Stimulated activated naive CD8-positive, alpha-beta T cell treated with anti-CD3 and anti-CD28 coated beads, Interleukin-15, amount 100 ng/mL, for 72 hours (primary cell): Measurements from ENCODE around the gene DCLK1.

ENCODE experiments used
- ATAC-seq: fragments of 150-1000 bp; cut with Tn5 transposase; 2 replicates; pipeline ENCODE4 v1.10.0; 2021; ENCODE audit warnings: mild to moderate bottlenecking, moderate library complexity
- DNase-seq, 2 donors: peaks; one replicate each; pipeline ENCODE4 v3.0.0; 2021 to 2022
- H3K27ac Mint-ChIP-seq, 2 donors: one replicate each; pipeline ENCODE4 v1.8.0; 2022; ENCODE audit warnings: mild to moderate bottlenecking in 2 of 2, mixed read lengths in 2 of 2, moderate library complexity in 2 of 2
- H3K27me3 Mint-ChIP-seq: one replicate; pipeline ENCODE4 v1.8.0; 2022; ENCODE audit warnings: mixed read lengths
- H3K4me1 Mint-ChIP-seq: one replicate; pipeline ENCODE4 v1.8.0; 2022; ENCODE audit warnings: mild to moderate bottlenecking, mixed read lengths
- H3K4me3 Mint-ChIP-seq, 2 donors: one replicate each; pipeline ENCODE4 v1.8.0; 2022; ENCODE audit warnings: mild to moderate bottlenecking in 2 of 2, mixed read lengths in 2 of 2, moderate library complexity in 1 of 2
- H3K9me3 Mint-ChIP-seq, 2 donors: one replicate each; pipeline ENCODE4 v1.8.0; 2022; ENCODE audit warnings: mixed read lengths in 2 of 2

DCLK1 gene

GRCh38 chr13:36143738-36144137, 12.6 kb upstream of the DCLK1 start:
- ATAC-seq (no peak), DNase-seq (no peak)
- H3K4me3 Mint-ChIP-seq: no peak overlapping the region

DNA sequence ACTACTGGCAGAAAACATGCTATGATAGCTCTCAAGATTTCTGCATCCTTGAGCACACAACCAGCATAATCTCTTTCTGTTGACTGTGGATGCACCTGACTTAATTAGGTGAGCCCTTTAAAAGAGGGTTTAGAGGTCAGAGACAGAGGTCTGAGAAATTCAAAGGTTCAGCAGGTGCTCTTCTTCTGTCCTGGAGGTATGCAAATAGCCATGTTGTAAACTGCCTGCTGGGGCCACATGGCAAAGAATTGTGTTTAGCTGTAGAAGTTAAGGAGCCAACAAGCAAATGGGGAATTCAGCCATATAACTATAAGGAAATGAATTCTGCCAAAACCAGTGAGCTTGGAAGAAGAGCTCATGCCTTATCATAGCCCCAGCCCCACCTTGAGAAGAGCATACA, 11.6 kb upstream of the DCLK1 start:
- H3K27me3 Mint-ChIP-seq: peaks cover 5% of the 10 kb centered on the region
- H3K4me3 Mint-ChIP-seq: no peak overlapping the region
- H3K4me1 Mint-ChIP-seq: no peaks in the 10 kb centered on the region
- DNase-seq: no peak
- peaks cover 0 to 4% of the 10 kb centered on the region in 2 donors for H3K9me3 Mint-ChIP-seq
- H3K27ac Mint-ChIP-seq: no peak overlapping the region
- no peak for ATAC-seq

More at GRCh38 chr13:36143738-36144137, 12.6 kb upstream of the DCLK1 start:
- H3K4me1 Mint-ChIP-seq: no peaks in the 10 kb centered on the region
- H3K27ac Mint-ChIP-seq: no peak overlapping the region
- H3K27me3 Mint-ChIP-seq: peaks cover 5% of the 10 kb centered on the region
- H3K9me3 Mint-ChIP-seq: peaks cover 0 to 4% of the 10 kb centered on the region in 2 donors

GRCh38 chr13:36135876-36136275, 4.7 kb upstream of the DCLK1 start:
- peaks cover 0 to 11% of the 10 kb centered on the region in 2 donors for H3K9me3 Mint-ChIP-seq
- DNase-seq: no peak
- peaks cover 54% of the 10 kb centered on the region for H3K27me3 Mint-ChIP-seq
- H3K4me3 Mint-ChIP-seq: no peak overlapping the region
- H3K4me1 Mint-ChIP-seq: no peaks in the 10 kb centered on the region
- H3K27ac Mint-ChIP-seq: no peak overlapping the region
- no peak for ATAC-seq

DNA sequence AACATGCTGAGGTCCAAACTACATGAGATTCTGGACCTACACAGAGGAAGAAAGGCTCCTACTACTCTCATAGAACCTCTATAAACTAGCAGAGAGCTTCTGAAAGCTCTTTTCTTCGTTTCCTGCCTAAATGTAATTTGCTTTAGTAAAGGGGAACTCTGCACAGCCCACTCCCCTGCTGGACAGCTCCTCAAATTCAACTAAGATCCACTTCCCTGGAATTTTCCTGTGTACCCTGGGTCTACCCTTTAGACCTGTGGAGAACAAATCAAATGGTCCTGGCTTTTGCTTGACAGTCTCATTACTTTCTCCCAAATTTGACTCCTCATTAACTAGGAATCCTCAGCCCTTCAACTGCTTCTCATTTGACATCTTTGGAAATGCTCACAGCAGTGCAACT, 3.5 kb upstream of the DCLK1 start:
- Mint-ChIP-seq H3K27me3 (peaks cover 61% of the 10 kb centered on the region), H3K4me3 (no peak overlapping the region), H3K4me1 (no peaks in the 10 kb centered on the region), H3K27ac (no peak overlapping the region), H3K9me3 (peaks cover 0 to 7% of the 10 kb centered on the region in 2 donors)
- ATAC-seq (no peak), DNase-seq (no peak)

GRCh38 chr13:36133950-36134626, 2.9 kb upstream of the DCLK1 start:
- H3K27ac Mint-ChIP-seq: no peak overlapping the region
- ATAC-seq: no peak
- peaks cover 0 to 7% of the 10 kb centered on the region in 2 donors for H3K9me3 Mint-ChIP-seq

GRCh38 chr13:36132376-36132775, 1.2 kb upstream of the DCLK1 start:
- Mint-ChIP-seq H3K4me3 (no peak overlapping the region), H3K4me1 (no peaks in the 10 kb centered on the region), H3K27me3 (peaks cover 62% of the 10 kb centered on the region), H3K27ac (no peak overlapping the region), H3K9me3 (peaks cover 0 to 7% of the 10 kb centered on the region in 2 donors)
- DNase-seq: no peak
- ATAC-seq: no peak

More at GRCh38 chr13:36133950-36134626, 2.9 kb upstream of the DCLK1 start:
- peaks cover 62% of the 10 kb centered on the region for H3K27me3 Mint-ChIP-seq
- H3K4me3 Mint-ChIP-seq: no peak overlapping the region
- DNase-seq: no peak
- no peaks in the 10 kb centered on the region for H3K4me1 Mint-ChIP-seq

GRCh38 chr13:36131931-36132297, 732 bp upstream of the DCLK1 start:
- peaks cover 62% of the 10 kb centered on the region for H3K27me3 Mint-ChIP-seq
- no peak overlapping the region for H3K4me3 Mint-ChIP-seq
- no peaks in the 10 kb centered on the region for H3K4me1 Mint-ChIP-seq
- ATAC-seq: no peak
- no peak for DNase-seq
- H3K9me3 Mint-ChIP-seq: peaks cover 0 to 7% of the 10 kb centered on the region in 2 donors
- H3K27ac Mint-ChIP-seq: no peak overlapping the region

GRCh38 chr13:36130552-36131221, 495 bp downstream of the DCLK1 start:
- H3K27me3 Mint-ChIP-seq: peaks cover 57% of the 10 kb centered on the region
- H3K4me1 Mint-ChIP-seq: no peaks in the 10 kb centered on the region
- ATAC-seq (peak; percentile 26), DNase-seq (no peak)
- no peak overlapping the region for H3K27ac Mint-ChIP-seq
- no peak overlapping the region for H3K4me3 Mint-ChIP-seq
- peaks cover 0 to 3% of the 10 kb centered on the region in 2 donors for H3K9me3 Mint-ChIP-seq

DNA sequence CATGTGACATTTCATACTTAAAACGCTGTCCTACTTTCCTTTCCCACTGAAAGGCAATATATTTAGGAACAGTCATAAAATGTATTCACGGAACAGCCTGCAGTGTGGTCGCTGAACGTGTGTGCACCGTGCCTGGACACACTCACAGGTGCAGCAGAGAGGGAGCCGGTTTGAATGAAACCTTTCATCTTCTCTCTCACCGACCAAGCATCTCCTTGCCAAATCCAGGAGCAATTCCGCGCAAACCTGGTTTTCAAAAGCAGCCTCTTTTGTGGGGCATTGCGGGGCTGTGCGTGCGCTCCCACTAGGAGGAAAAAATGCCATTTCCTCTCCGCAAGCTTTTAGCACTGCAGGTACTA, 1.0 kb downstream of the DCLK1 start:
- DNase-seq: no peak
- no peak for ATAC-seq
- Mint-ChIP-seq H3K4me1 (no peaks in the 10 kb centered on the region), H3K27me3 (peaks cover 52% of the 10 kb centered on the region), H3K9me3 (no peaks in the 10 kb centered on the region), H3K4me3 (no peak overlapping the region), H3K27ac (no peak overlapping the region)

DNA sequence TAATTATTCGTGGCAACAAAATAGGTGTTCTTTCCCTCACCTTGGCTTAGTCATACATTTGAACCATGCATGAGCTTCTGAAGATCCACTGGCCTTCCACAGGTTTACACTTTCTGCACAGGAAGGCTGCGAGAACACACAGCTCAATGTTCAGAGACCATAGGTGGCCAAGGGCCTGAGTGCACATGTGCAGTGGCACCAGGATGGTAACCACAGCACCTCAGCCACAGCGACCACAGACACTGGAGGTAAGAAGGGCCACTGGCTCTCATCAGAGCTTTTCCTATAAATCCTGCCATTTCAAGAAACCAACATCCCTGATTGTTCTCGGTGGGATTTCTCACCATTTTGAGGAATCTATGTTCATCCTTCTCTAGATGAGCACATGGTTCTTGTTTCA, 1.6 kb downstream of the DCLK1 start:
- DNase-seq (no peak), ATAC-seq (no peak)
- peaks cover 46% of the 10 kb centered on the region for H3K27me3 Mint-ChIP-seq
- H3K4me1 Mint-ChIP-seq: no peaks in the 10 kb centered on the region
- no peak overlapping the region for H3K4me3 Mint-ChIP-seq
- no peak overlapping the region for H3K27ac Mint-ChIP-seq
- H3K9me3 Mint-ChIP-seq: no peaks in the 10 kb centered on the region

GRCh38 chr13:36126491-36126890, 4.7 kb downstream of the DCLK1 start:
- H3K4me3 Mint-ChIP-seq: no peak overlapping the region

DNA sequence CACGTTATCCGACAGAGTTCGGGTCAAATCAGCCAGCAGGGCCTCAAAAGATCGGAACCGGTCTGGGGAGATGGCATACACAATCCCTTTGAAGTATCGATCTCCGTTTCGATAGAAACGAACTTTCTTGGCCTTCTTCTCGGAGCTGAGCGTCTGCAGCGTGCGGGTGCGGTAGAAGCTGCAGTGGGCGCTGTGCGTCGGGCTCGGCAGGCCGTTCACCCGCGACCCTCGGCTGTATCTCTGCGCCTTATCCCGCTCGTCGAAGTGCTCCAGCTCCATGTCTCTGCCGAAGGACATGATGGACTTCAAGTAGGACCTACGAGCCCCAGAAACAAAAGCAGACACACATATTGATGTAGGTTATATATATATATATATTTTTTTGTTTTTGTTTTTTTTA, 5.3 kb downstream of the DCLK1 start:
- no peak for ATAC-seq
- peaks cover 13% of the 10 kb centered on the region for H3K27me3 Mint-ChIP-seq
- no peak for DNase-seq
- no peaks in the 10 kb centered on the region for H3K4me1 Mint-ChIP-seq
- no peak overlapping the region for H3K4me3 Mint-ChIP-seq
- H3K27ac Mint-ChIP-seq: no peak overlapping the region
- H3K9me3 Mint-ChIP-seq: no peaks in the 10 kb centered on the region

More at GRCh38 chr13:36126491-36126890, 4.7 kb downstream of the DCLK1 start:
- Mint-ChIP-seq H3K27ac (no peak overlapping the region), H3K4me1 (no peaks in the 10 kb centered on the region), H3K27me3 (peaks cover 18% of the 10 kb centered on the region), H3K9me3 (no peaks in the 10 kb centered on the region)
- ATAC-seq (no peak), DNase-seq (no peak)

GRCh38 chr13:36124236-36124822, 6.9 kb downstream of the DCLK1 start:
- Mint-ChIP-seq H3K27me3 (no peaks in the 10 kb centered on the region), H3K9me3 (no peaks in the 10 kb centered on the region), H3K27ac (no peak overlapping the region), H3K4me1 (no peaks in the 10 kb centered on the region), H3K4me3 (no peak overlapping the region)
- no peak for DNase-seq
- no peak for ATAC-seq

DNA sequence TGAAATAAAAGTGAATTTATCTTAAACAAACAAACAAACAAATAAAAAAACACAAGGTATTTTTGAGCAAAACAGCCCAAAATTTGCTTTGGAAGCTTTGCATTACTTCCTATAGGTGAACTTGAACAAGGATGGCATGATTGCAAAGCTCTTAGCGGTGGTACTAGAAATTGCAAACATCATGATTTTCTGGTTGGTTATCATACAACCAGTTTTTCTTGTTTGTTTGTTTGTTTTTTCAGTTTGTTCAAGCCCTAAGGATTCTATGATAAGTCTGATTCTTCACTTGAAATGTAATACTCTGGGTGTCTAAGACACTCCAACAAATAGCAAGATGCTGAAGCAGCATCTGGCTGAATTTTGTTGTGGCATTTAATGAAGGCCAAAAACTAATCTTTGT, 15.9 kb downstream of the DCLK1 start:
- ATAC-seq: no peak
- no peaks in the 10 kb centered on the region for H3K4me1 Mint-ChIP-seq
- DNase-seq: no peak
- no peaks in the 10 kb centered on the region for H3K27me3 Mint-ChIP-seq
- H3K27ac Mint-ChIP-seq: no peak overlapping the region
- H3K9me3 Mint-ChIP-seq: peaks cover 4 to 8% of the 10 kb centered on the region in 2 donors
- no peak overlapping the region for H3K4me3 Mint-ChIP-seq

DNA sequence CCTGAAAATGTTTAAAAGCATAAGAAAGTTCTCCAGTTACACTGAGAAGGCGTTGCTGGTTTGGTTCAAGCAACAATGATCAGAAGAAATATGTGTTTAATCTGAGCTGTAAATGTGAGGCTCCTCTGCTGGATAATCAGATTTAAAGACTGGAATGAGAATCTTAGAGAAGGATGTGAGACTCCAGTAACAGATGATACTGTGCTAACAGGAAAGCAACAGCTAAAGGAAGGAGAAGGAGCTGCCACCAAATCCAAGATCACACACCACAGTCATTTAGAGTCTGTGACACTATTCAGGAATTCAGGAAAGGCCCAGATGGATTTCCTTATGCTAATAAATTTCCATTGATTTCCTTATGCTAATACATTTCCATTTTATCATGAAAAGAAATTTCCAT, 16.9 kb downstream of the DCLK1 start:
- DNase-seq (no peak), ATAC-seq (no peak)
- Mint-ChIP-seq H3K27me3 (no peaks in the 10 kb centered on the region), H3K4me1 (no peaks in the 10 kb centered on the region), H3K27ac (no peak overlapping the region), H3K4me3 (no peak overlapping the region), H3K9me3 (peaks cover 4 to 8% of the 10 kb centered on the region in 2 donors)

- H3K27me3 Mint-ChIP-seq: no peaks in the 10 kb centered on the region
Measured at GRCh38 chr13:36108954-36109353, 22.2 kb downstream of the DCLK1 start.

More at GRCh38 chr13:36108954-36109353, 22.2 kb downstream of the DCLK1 start:
- peaks cover 0 to 5% of the 10 kb centered on the region in 2 donors for H3K9me3 Mint-ChIP-seq
- ATAC-seq (no peak), DNase-seq (no peak)
- no peak overlapping the region for H3K27ac Mint-ChIP-seq
- no peak overlapping the region for H3K4me3 Mint-ChIP-seq
- H3K4me1 Mint-ChIP-seq: no peaks in the 10 kb centered on the region
